Epithelial cell of esophagus (primary cell): ENCODE results near the gene KDF1.
A peak's percentile ranks its signal among the peaks of the same experiment; 100 is the strongest.

Source experiments
- DNase-seq: peaks from one replicate; pipeline ENCODE4 v3.0.0; 2010; ENCODE audit warnings: low read depth
- H3K4me3 ChIP-seq: 2 replicates; pipeline ENCODE4 v1.5.1; 2011; ENCODE audit warnings: mild to moderate bottlenecking, low read length, control low read depth
- TF ChIP-seq, protein P1 (sequence below): IDR thresholded peaks from 2 replicates; pipeline ENCODE4 v1.5.1; 2011; ENCODE audit warnings: low read depth, mild to moderate bottlenecking, low read length, control low read depth, inconsistent platforms; ENCODE audit not compliant: insufficient read depth; ENCODE audit errors: missing control alignments

Gene KDF1

DNA sequence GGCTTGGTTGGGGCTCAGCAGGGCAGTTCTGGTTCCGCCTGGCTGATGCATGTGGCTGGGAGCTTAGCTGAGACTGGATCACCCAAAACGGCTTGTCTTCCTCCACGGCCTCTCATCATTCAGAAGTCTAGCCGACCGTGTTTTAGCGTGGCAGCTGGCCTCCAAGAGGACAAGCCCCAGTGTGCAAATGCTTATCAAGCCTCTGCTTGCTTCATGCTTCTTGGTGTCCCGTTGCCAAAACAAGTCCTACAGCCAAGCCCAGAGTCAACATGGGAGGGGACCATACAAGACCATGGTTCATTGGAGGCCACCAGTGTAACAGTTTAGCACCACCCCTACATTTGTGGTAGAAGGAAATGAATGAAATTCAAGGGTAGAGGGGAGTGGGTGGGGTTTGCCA, 10.5 kb upstream of the KDF1 start:
- TF ChIP-seq, protein P1, sequence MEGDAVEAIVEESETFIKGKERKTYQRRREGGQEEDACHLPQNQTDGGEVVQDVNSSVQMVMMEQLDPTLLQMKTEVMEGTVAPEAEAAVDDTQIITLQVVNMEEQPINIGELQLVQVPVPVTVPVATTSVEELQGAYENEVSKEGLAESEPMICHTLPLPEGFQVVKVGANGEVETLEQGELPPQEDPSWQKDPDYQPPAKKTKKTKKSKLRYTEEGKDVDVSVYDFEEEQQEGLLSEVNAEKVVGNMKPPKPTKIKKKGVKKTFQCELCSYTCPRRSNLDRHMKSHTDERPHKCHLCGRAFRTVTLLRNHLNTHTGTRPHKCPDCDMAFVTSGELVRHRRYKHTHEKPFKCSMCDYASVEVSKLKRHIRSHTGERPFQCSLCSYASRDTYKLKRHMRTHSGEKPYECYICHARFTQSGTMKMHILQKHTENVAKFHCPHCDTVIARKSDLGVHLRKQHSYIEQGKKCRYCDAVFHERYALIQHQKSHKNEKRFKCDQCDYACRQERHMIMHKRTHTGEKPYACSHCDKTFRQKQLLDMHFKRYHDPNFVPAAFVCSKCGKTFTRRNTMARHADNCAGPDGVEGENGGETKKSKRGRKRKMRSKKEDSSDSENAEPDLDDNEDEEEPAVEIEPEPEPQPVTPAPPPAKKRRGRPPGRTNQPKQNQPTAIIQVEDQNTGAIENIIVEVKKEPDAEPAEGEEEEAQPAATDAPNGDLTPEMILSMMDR, result no peak
- H3K4me3 ChIP-seq, result no peak overlapping the region
- DNase-seq, result peak; percentile 54

DNA sequence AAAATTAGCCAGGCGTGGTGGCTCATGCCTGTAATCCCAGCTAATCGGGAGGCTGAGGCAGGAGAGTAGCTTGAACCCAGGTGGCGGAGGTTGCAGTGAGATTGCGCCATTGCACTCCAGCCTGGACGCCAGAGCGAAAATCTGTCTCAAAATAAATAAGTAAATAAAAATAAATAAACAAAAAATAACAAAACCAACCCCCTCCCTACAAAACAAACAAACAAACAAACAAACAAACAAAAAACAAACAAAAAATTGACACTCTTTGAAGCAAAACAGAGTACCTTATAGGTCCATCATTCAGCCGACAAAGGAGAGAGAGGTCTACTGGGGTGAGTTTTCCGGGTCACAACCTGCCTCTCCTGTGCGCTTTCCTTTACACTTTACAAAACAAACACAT, 5.4 kb upstream of the KDF1 start:
- TF ChIP-seq, protein P1, result no peak
- no peak for DNase-seq
- no peak overlapping the region for H3K4me3 ChIP-seq

DNA sequence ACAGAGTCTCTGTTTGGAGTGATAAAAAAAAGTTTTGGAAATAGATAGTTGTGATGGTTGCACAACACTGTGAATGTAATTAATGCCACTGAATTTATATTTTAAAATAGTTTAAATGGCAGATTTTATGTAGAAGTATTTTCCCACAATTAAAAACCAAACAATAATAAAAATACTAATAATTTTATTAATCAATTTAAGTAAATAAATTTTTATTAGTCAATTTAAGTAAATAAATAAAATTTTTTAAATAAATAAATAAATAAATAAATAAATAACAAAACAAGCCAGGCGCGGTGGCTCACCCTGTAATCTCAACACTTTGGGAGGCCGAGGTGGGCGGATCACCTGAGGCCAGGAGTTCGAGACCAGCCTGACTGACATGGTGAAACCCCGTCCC, 4.9 kb upstream of the KDF1 start:
- no peak overlapping the region for H3K4me3 ChIP-seq
- TF ChIP-seq, protein P1, result no peak
- DNase-seq, result no peak

DNA sequence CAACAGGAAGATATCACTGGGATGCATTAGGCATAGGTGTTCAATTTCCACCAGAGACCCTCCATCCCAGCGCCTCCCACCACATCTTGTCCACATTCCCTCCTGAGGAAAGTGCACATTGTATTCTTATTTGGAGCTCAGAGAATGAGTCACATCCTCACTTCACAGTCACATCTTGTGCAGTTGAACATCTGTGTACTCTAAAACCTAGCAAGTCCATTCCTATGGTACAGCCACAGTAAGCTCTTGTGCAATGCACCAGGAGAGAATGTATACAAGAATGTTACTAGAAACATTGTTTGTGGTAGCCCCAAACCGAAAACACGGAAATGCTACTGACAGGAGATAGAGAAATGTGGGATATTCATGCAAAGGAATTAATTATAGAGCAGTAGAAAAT, 1.6 kb upstream of the KDF1 start:
- DNase-seq, result peak; percentile 89
- H3K4me3 ChIP-seq, result no peak overlapping the region
- TF ChIP-seq, protein P1, result no peak

DNA sequence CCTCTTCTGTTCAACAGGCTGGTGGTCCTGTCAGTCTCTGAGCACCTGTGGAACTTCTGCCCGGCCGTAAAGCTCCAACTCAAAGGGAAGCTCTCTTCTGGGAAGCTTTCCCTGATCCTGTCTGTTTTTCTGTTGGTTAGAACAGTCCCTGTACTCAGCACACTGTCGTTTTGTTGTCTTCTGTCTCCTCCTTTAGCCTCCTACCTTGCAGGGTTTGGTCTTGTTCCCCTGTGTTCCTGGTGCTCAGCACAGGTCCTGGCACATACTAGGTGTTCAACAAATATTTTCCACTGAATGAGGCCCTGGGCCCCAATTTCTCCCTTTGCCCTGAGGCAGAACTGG, 328 bp upstream of the KDF1 start:
- peak overlapping the region; percentile 96 for H3K4me3 ChIP-seq
- TF ChIP-seq, protein P1, result no peak
- DNase-seq, result no peak

DNA sequence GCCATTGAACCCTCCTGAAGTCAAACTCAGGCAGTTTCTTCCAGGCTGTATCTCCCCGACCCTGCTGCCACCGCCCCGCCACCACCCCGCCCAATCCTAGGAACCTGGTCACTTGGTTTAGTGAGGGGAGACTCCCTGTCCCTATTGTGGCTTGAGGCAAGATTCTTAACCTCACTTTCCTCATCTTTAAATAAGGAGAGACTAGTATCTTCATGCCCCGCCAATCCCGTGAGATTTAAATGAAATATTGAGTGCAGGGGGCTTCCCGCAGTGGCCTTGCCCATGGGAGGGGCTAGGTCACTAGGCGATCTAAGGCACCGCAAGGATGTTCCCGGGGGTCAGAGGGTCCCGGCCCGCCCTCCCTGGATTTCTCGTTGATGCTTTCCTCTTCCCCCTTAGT, 998 bp downstream of the KDF1 start:
- peak overlapping the region; percentile 96 for H3K4me3 ChIP-seq
- no peak for DNase-seq
- TF ChIP-seq, protein P1, result no peak

DNA sequence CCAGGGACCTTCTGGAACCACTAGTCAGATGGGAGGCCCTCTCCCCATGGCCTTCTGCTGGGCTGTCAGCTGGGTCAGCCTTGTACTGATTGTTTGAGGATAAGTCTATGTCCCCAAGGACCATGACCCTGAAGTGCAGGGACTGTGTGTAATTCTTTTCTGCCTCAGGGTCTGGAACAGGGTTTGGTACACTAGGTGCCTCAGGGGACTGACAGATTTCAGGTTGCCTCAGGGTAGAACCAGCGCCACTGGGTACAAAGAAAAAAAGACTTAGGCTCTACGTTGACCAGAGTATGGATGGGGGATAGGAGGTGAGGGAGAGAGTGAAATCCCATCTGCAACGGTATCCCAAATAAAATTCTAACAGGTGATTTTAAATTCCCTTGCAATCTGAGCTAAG, 3.0 kb downstream of the KDF1 start:
- DNase-seq, result no peak
- H3K4me3 ChIP-seq, result no peak overlapping the region
- TF ChIP-seq, protein P1, result no peak
